LNCAP (cell line): Measurements from ENCODE around the gene ATP9A.

ENCODE experiments used
- TF ChIP-seq, protein P1 (sequence below): fragments of 450-650 bp; IDR thresholded peaks from 2 replicates; pipeline ENCODE4 v1.5.1; 2017; ENCODE audit warnings: mild to moderate bottlenecking

ATP9A gene

DNA sequence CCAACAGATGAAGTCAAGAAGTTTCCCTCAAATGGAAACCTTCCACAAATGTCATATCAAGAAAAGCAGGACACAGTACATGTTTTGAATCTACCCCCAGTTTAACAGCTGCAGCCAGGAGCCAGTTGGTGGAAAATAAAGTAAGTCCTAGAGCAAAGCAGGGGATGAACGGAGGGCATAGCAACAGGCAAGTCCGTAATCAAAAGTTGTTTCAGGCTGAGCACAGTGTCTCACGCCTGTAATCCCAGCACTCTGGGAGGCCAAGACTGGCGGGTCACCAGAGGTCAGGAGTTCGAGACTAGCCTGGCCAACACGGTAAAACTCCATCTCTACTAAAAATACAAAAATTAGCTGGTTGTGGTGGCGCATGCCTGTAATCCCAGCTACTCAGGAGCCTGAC lies 36.6 kb upstream of the ATP9A start:
- TF ChIP-seq, protein P1, sequence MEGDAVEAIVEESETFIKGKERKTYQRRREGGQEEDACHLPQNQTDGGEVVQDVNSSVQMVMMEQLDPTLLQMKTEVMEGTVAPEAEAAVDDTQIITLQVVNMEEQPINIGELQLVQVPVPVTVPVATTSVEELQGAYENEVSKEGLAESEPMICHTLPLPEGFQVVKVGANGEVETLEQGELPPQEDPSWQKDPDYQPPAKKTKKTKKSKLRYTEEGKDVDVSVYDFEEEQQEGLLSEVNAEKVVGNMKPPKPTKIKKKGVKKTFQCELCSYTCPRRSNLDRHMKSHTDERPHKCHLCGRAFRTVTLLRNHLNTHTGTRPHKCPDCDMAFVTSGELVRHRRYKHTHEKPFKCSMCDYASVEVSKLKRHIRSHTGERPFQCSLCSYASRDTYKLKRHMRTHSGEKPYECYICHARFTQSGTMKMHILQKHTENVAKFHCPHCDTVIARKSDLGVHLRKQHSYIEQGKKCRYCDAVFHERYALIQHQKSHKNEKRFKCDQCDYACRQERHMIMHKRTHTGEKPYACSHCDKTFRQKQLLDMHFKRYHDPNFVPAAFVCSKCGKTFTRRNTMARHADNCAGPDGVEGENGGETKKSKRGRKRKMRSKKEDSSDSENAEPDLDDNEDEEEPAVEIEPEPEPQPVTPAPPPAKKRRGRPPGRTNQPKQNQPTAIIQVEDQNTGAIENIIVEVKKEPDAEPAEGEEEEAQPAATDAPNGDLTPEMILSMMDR: no peak

- TF ChIP-seq, protein P1: no peak
Measured at GRCh38 chr20:51803148-51803854, 35.1 kb upstream of the ATP9A start.

DNA sequence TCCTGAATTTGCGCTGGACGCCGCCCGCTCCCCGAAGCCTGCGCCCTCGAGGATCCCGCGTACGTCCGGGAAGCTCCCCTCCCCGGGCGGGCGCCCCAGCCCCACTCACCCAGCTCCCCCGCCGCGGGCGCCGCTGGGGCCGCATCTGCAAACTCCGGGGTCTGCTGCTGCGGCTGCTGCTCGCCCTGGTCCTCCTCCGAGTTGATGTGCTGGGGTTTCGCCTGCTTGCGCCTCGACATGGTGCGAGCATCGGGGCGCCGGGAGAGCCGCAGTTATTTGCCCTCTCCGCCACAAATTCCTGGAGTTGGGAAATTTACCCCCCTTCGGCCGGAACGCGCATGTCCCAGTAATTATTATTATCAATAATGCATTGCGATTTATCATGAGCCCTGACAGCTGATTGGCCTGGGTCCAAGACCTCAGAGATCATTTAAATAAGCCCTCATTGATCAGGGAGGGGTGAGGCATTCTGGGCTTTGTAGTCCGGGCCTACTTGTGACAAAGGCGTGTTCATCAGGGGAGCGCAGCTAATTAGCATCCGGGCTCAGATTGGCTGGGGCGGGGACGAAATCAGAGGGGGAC lies 34.1 kb upstream of the ATP9A start, which contains the start of gene SALL4:
SALL4 (minus strand) TSS at position 352 of the 582 bp plus-strand sequence; CDS start at position 239, 113 bp downstream.
- TF ChIP-seq, protein P1: no peak

- TF ChIP-seq, protein P1: no peak
Measured at GRCh38 chr20:51801823-51802123, 33.6 kb upstream of the ATP9A start.

DNA sequence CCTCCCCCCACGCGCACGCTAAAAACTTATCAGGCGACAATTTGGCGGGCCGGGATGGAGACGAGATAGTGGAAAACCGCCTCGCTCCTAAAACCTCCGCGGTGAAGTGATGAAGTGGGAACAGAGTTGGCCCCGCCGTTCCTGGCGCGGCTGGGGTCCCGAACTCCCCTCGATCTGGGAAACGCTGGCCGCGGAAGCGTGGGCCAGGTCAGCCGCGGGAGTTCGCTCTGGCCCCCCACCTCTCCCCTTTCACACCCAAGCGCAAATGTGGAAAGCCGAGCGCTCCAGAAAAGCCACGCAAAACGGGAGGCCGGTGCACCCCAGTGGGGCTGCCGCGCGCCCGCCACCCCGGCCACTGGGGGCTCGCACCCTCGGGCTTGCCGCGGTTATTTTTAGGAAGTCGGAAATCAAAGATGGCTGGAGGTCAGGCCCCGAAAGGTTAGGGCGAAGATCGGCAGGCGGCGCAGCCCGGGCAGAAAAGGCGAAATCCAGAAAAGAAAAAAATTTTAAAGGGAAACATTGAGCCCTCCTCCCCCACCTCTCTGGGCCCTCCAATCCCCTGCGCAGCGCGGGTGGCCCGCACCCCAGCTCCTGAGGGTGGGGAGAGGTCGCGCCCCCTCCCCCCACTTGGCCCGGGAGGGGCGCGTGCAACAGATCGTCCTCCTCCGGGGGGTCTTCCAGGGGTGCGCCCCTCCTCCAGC lies 33.1 kb upstream of the ATP9A start:
- TF ChIP-seq, protein P1: no peak

DNA sequence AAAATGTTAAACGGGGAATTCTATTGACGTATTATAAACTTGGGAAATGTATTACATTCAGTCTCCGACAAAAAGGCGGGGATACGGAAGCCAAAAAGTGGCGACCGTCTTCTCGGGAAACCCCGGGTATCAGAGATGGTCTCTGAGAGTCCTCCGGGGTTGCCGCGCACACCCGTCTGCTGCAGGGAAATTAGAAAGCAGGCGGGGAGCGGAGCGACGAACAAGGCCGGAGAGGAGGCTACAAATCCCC lies 32.6 kb upstream of the ATP9A start:
- TF ChIP-seq, protein P1: no peak

- TF ChIP-seq, protein P1: peak; percentile 94
Measured at GRCh38 chr20:51800060-51800871, 32.1 kb upstream of the ATP9A start.
